ENCODE measurements around the gene ADAM15. TPM values are rescaled to one million over a fixed set of nuclear protein-coding genes. Genes with fewer than 3 reads are reported as not detected.

Gene ADAM15
- total RNA-seq, 1 experiment from 2014 or later, result 38.4 TPM

DNA sequence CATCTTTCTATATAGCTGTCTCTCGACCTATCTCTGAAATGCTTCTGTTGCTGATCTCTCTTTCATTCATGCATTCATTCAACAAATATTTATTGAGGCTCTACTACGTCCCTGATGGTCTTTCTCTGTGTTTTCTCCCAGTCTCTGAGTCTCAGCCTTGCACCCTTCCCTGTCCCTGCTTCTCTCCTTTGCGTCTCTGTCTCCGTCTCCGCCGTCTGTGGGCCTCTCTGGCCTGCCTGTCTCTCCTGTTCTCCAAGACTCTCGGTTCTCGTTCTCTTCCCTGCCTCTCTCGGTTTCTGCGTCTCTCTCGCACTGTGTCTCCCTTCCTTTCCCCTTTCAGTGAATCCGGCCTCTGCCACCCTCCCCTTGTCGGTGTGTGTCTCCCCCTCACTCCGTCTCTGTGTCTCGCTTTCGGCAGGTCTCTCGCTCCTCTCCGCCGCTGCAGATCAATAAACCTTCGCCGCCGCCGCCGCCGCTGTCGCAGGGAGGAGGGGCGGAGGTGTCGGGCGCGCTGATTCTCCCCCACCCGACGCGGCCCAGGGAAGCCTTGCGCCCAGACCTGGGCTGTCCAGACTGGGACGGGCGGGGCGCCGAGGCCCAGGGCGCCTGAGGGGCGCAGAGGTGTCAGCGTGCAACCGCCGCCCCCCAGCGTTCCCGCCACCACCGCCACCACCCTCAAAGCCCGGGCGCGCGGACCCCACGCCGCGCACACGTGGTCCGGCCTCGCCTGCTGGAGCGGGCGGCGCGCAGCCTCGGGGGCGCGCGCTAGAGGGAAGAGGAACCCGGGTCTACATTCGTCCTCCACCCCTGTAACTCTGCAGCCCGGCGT is 30.6 kb downstream of the ADAM15 start (continued):
- TF ChIP-seq ESRRA (CRISPR knock-in tag; IDR thresholded peaks at IDR 0.05; ENCODE audit: borderline replicate concordance) (no peak), RELA (CRISPR knock-in tag; IDR thresholded peaks at IDR 0.05; ENCODE audit: borderline replicate concordance) (no peak), ATF1 (CRISPR knock-in tag; IDR thresholded peaks at IDR 0.05) (no peak), ZNF138 (CRISPR knock-in tag; conservative IDR thresholded peaks at IDR 0.05) (no peak), SP1 (CRISPR knock-in tag; conservative IDR thresholded peaks at IDR 0.05) (0 out of 2 replicates have a peak, but pooled peaks have one; percentile 45), IRF2 (CRISPR knock-in tag; IDR thresholded peaks at IDR 0.05; ENCODE audit: borderline replicate concordance, low read depth) (no peak), SOX15 (CRISPR knock-in tag; IDR thresholded peaks at IDR 0.05) (no peak), ZNF263 (CRISPR knock-in tag; IDR thresholded peaks at IDR 0.05; ENCODE audit: low read depth) (0 out of 2 replicates have a peak, but pooled peaks have one; percentile 34), JUN (CRISPR knock-in tag; IDR thresholded peaks at IDR 0.05) (no peak), CBFB (CRISPR knock-in tag; IDR thresholded peaks at IDR 0.05; ENCODE audit: low read depth) (no peak), SMAD4 (CRISPR knock-in tag; IDR thresholded peaks at IDR 0.05) (no peak)
- TF ChIP-seq, protein P1, sequence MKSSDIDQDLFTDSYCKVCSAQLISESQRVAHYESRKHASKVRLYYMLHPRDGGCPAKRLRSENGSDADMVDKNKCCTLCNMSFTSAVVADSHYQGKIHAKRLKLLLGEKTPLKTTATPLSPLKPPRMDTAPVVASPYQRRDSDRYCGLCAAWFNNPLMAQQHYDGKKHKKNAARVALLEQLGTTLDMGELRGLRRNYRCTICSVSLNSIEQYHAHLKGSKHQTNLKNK (CRISPR knock-in tag; IDR thresholded peaks at IDR 0.05), result no peak
- TF ChIP-seq, protein P2, sequence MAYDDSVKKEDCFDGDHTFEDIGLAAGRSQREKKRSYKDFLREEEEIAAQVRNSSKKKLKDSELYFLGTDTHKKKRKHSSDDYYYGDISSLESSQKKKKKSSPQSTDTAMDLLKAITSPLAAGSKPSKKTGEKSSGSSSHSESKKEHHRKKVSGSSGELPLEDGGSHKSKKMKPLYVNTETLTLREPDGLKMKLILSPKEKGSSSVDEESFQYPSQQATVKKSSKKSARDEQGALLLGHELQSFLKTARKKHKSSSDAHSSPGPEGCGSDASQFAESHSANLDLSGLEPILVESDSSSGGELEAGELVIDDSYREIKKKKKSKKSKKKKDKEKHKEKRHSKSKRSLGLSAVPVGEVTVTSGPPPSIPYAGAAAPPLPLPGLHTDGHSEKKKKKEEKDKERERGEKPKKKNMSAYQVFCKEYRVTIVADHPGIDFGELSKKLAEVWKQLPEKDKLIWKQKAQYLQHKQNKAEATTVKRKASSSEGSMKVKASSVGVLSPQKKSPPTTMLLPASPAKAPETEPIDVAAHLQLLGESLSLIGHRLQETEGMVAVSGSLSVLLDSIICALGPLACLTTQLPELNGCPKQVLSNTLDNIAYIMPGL (CRISPR knock-in tag; IDR thresholded peaks at IDR 0.05), result no peak
- TF ChIP-seq, protein P3, sequence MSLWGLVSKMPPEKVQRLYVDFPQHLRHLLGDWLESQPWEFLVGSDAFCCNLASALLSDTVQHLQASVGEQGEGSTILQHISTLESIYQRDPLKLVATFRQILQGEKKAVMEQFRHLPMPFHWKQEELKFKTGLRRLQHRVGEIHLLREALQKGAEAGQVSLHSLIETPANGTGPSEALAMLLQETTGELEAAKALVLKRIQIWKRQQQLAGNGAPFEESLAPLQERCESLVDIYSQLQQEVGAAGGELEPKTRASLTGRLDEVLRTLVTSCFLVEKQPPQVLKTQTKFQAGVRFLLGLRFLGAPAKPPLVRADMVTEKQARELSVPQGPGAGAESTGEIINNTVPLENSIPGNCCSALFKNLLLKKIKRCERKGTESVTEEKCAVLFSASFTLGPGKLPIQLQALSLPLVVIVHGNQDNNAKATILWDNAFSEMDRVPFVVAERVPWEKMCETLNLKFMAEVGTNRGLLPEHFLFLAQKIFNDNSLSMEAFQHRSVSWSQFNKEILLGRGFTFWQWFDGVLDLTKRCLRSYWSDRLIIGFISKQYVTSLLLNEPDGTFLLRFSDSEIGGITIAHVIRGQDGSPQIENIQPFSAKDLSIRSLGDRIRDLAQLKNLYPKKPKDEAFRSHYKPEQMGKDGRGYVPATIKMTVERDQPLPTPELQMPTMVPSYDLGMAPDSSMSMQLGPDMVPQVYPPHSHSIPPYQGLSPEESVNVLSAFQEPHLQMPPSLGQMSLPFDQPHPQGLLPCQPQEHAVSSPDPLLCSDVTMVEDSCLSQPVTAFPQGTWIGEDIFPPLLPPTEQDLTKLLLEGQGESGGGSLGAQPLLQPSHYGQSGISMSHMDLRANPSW (CRISPR knock-in tag; conservative IDR thresholded peaks at IDR 0.05; ENCODE audit: low read depth), result no peak

DNA sequence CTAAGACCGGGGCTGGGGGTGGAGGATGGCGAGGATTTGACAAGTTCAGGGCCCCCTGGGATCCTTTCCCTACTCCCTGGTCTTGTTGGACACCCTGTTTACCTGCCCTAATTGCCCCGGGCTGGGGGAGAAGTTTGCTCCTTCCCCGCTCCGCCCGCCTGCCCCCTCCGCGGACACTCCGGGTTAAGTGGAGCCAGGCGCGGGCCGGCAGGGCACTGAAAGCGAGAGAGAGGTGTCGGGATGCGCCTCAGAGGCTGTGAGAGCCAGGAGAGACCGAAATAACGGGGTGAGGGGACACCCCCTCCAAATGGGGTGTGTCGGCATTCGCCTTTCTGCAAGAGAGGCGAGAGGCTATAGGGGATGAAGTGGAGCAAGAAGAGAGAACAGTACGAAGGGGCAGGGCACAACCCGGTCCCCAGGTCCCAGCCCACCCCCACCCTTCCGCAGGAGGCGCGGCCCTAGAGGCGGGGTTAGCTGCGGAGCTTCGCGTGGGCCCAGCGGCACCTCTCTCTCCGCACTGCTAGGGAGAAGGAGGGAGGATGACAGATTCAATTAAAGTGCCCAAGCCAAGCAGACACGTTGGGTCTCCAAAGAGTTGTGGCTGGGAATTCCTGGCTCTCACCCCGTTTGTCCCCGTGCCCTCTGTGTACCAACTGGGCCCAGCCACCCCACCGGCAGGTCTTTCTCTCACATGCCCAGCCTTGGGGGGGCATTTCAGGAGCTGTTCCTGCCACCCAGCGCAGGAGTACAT is 31.4 kb downstream of the ADAM15 start:
- no peaks in the 10 kb centered on the region for H3K36me3 Mint-ChIP-seq
- no peak for ATAC-seq
- H3K4me3 Mint-ChIP-seq, result peak overlapping the region; percentile 63
- peaks cover 69% of the 10 kb centered on the region for H3K27me3 Mint-ChIP-seq (ENCODE audit: low read depth)
- H3K4me1 Mint-ChIP-seq, result peaks cover 39% of the 10 kb centered on the region
- ChIA-PET POLR2A (interaction anchor here (0.6 kb wide), 1 partner anchor 86 kb away, joined by 6 read pairs; no protein-coding TSS in a partner anchor), CTCF (interaction anchor here (0.6 to 2.0 kb wide), 4 partner anchors 19 to 146 kb away, joined by 3 to 9 read pairs (median 4); partner anchors contain the start of genes EFNA4 and PMVK)
- no peak for DNase-seq (ENCODE audit: low spot score)
- no peak overlapping the region for H3K27ac Mint-ChIP-seq
- TF ChIP-seq, protein P4, sequence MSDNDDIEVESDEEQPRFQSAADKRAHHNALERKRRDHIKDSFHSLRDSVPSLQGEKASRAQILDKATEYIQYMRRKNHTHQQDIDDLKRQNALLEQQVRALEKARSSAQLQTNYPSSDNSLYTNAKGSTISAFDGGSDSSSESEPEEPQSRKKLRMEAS (CRISPR knock-in tag; IDR thresholded peaks at IDR 0.05), result 0 out of 2 replicates have a peak, but pooled peaks have one; percentile 2
- no peak for TF ChIP-seq ATF1 (CRISPR knock-in tag; IDR thresholded peaks at IDR 0.05)
- H3K9me3 Mint-ChIP-seq, result no peaks in the 10 kb centered on the region

DNA sequence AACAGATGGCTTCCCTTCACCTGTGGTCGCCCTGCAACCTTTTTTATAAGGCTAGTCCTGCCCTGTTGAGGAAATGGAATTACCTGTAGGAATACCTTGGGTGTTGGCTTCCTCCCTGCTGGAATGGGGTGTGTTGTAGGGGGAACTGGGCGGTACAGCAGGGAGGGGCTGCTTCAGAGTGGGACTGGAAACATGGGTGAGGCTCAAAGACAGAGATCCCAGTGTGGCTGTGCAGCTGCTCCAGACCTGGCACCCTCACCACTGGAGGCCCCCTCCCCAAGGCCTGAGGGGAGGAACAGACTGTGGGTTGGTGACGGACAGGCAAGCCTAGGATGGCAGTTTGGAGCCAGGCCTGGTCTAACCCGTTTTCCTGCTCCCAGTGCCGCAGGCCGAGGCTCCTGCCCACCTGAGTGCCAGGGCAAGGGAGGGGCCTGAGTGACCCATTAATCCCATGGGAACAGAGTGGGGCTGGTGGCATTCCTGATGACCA is 32.0 kb downstream of the ADAM15 start:
- CTCF ChIA-PET, result interaction anchor here (0.6 to 2.0 kb wide), 3 partner anchors 21 to 147 kb away, joined by 3 to 9 read pairs (median 5); partner anchors contain the start of gene PMVK
- ATAC-seq, result no peak
- Mint-ChIP-seq H3K27me3 (ENCODE audit: low read depth) (peaks cover 63% of the 10 kb centered on the region), H3K4me3 (peak overlapping the region; percentile 29; the same call in 1 of the 2 replicates), H3K36me3 (no peaks in the 10 kb centered on the region), H3K9me3 (no peaks in the 10 kb centered on the region), H3K27ac (no peak overlapping the region), H3K4me1 (peaks cover 42% of the 10 kb centered on the region)
- no peak for DNase-seq (ENCODE audit: low spot score)
- POLR2A ChIA-PET, result interaction anchor here (0.6 kb wide), 1 partner anchor 86 kb away, joined by 6 read pairs; no protein-coding TSS in a partner anchor
- TF ChIP-seq CBFB (CRISPR knock-in tag; IDR thresholded peaks at IDR 0.05; ENCODE audit: low read depth) (no peak), TEAD1 (CRISPR knock-in tag; IDR thresholded peaks at IDR 0.05) (no peak), FOXP1 (CRISPR knock-in tag; IDR thresholded peaks at IDR 0.05; ENCODE audit: borderline replicate concordance) (0 out of 2 replicates have a peak, but pooled peaks have one; percentile 19), GRHL2 (CRISPR knock-in tag; IDR thresholded peaks at IDR 0.05; ENCODE audit: insufficient replicate concordance, severe bottlenecking) (no peak), ZNF263 (CRISPR knock-in tag; IDR thresholded peaks at IDR 0.05; ENCODE audit: low read depth) (no peak), NFE2L1 (CRISPR knock-in tag; IDR thresholded peaks at IDR 0.05) (0 out of 2 replicates have a peak, but pooled peaks have one; percentile 18), GTF2I (CRISPR knock-in tag; conservative IDR thresholded peaks at IDR 0.05) (no peak), ZNF416 (CRISPR knock-in tag; IDR thresholded peaks at IDR 0.05) (no peak), KAT7 (CRISPR knock-in tag; IDR thresholded peaks at IDR 0.05; ENCODE audit: borderline replicate concordance) (no peak), OVOL2 (CRISPR knock-in tag; IDR thresholded peaks at IDR 0.05; ENCODE audit: borderline replicate concordance) (no peak), FOXJ3 (CRISPR knock-in tag; IDR thresholded peaks at IDR 0.05; ENCODE audit: borderline replicate concordance) (no peak), RORB (CRISPR knock-in tag; IDR thresholded peaks at IDR 0.05) (no peak)
- TF ChIP-seq, protein P5, sequence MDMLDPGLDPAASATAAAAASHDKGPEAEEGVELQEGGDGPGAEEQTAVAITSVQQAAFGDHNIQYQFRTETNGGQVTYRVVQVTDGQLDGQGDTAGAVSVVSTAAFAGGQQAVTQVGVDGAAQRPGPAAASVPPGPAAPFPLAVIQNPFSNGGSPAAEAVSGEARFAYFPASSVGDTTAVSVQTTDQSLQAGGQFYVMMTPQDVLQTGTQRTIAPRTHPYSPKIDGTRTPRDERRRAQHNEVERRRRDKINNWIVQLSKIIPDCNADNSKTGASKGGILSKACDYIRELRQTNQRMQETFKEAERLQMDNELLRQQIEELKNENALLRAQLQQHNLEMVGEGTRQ (CRISPR knock-in tag; IDR thresholded peaks at IDR 0.05), result no peak

All from WTC11 (cell line).